Uterus (tissue), 2 donors: ENCODE measurements around the gene HIC1.

Experiments
- CTCF ChIP-seq, 4 experiments: fragments of 200-600 bp in 2 of 4; fragments of 450-650 bp in 2 of 4; sonication (generic) in 2 of 4; IDR thresholded peaks; one replicate each; pipeline ENCODE4 v1.5.1; 2016 to 2019; ENCODE audit warnings: antibody characterized with exemption in 4 of 4, mild to moderate bottlenecking in 2 of 4, moderate library complexity in 1 of 4
- POLR2A ChIP-seq, 2 donors: fragments of 450-650 bp; IDR thresholded peaks; one replicate each; pipeline ENCODE4 v1.6.1; 2016; ENCODE audit warnings: antibody characterized with exemption in 2 of 2, mild to moderate bottlenecking in 1 of 2, moderate library complexity in 1 of 2

DNA sequence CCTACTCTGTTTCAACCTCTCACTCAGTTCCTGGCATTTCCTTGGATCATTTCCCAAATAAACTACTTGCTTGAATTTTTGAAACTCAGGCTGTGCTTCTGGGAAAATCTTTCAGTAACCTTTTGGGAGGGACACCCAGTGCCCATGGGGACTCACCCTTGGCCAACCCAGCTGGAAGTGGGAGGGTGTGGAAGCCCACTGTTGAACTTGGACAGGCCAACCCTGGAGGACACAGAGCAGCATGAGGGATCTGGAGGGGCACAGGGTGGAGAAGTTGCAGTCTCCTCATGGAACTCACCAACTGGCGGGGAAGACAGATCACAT, 40.9 kb upstream of the HIC1 start:
- TF ChIP-seq CTCF (IDR thresholded peaks at IDR 0.05) (no peak), POLR2A (IDR thresholded peaks at IDR 0.05) (no peak)
